Small intestine (tissue), 7 donors: ENCODE results near the gene KCNK1. TPM values are rescaled to one million over a fixed set of nuclear protein-coding genes. Genes with fewer than 3 reads are reported as not detected.

Experiments
- DNase-seq, 2 donors: peaks; one replicate each; pipeline versions ENCODE4 v3.0.0 to v3.0.0-alpha.2; 2013
- FAIRE-seq: peaks from 2 replicates; lab custom pipeline; 2012; peaks lifted over from hg19 to GRCh38; lab: Jason Lieb, UNC
- H3K27ac ChIP-seq, 3 donors: one replicate each; pipeline ENCODE4 v1.5.1; 2013; ENCODE audit warnings: low read length in 2 of 3, mild to moderate bottlenecking in 2 of 3, control low read depth in 1 of 3, inconsistent platforms in 1 of 3, low read depth in 1 of 3, moderate library complexity in 1 of 3
- H3K27me3 ChIP-seq, 3 donors: one replicate each; pipeline ENCODE4 v1.6.1; 2013; ENCODE audit warnings: low read length in 3 of 3, inconsistent platforms in 1 of 3; ENCODE audit not compliant: control insufficient read depth in 3 of 3, insufficient read depth in 3 of 3
- H3K36me3 ChIP-seq, 3 donors: one replicate each; pipeline ENCODE4 v1.6.1; 2013; ENCODE audit warnings: low read length in 3 of 3, inconsistent platforms in 1 of 3, low read depth in 1 of 3, mild to moderate bottlenecking in 1 of 3, moderate library complexity in 1 of 3; ENCODE audit not compliant: control insufficient read depth in 3 of 3, insufficient read depth in 2 of 3
- H3K4me1 ChIP-seq, 3 donors: one replicate each; pipeline ENCODE4 v1.6.1; 2013; ENCODE audit warnings: low read length in 2 of 3, inconsistent platforms in 1 of 3, low read depth in 1 of 3, mild to moderate bottlenecking in 1 of 3, moderate library complexity in 1 of 3; ENCODE audit not compliant: control insufficient read depth in 3 of 3, insufficient read depth in 2 of 3
- H3K4me3 ChIP-seq, 3 donors: one replicate each; pipeline ENCODE4 v1.5.1; 2013; ENCODE audit warnings: low read length in 3 of 3, control low read depth in 1 of 3, inconsistent platforms in 1 of 3, low read depth in 1 of 3, mild to moderate bottlenecking in 1 of 3, moderate library complexity in 1 of 3
- H3K9me3 ChIP-seq, 2 donors: one replicate each; pipeline ENCODE4 v1.6.1; 2013; ENCODE audit warnings: low read depth in 1 of 2, low read length in 1 of 2; ENCODE audit not compliant: control insufficient read depth in 2 of 2, insufficient read depth in 1 of 2
- WGBS, 3 donors: extraction: QIAGEN DNeasy Blood & Tissue Kit; methylation state at CpG; one replicate each; pipeline ENCODE4 v1.1.7; 2013; 5-methylcytosine and 5-hydroxymethylcytosine counted together
- polyA plus RNA-seq, 4 donors: library from polyadenylated mRNA; stranded (reverse) in 3 of 4; unstranded in 1 of 4; fragments of 200-250 nt in 3 of 4; fragments of 120-200 nt in 1 of 4; gene quantifications; one replicate each; pipeline versions ENCODE4 v1.2.1 to v1.2.3, GENCODE V29; 2013
- donor health status: healthy with polysubstance abuse.
- donor health status: control.
- donor health status: control.
- donor health status: Bipolar disorder and iron deficiency.
- donor health status: healthy.

The KCNK1 gene
- polyA plus RNA-seq, 4 donors, result 6.6 to 40.3 (median 23.7) TPM

- Histone ChIP-seq H3K4me1 (no peaks in the 10 kb centered on the region), H3K4me3 (no peak overlapping the region), H3K36me3 (peaks cover 0 to 5% (median 0%) of the 10 kb centered on the region in 3 donors), H3K27me3 (no peaks in the 10 kb centered on the region), H3K27ac (no peak overlapping the region), H3K9me3 (peaks cover 0 to 4% of the 10 kb centered on the region in 2 donors)
- FAIRE-seq (no peak), DNase-seq (no peak)
- 80 to 94% (median 83%) methylated on average over 2 of the region's 2 CpGs for WGBS, 3 donors
Observed at GRCh38 chr1:233647636-233648035, 33.7 kb downstream of the KCNK1 start.

- Histone ChIP-seq H3K9me3 (no peaks in the 10 kb centered on the region), H3K4me1 (peaks cover 0 to 10% (median 0%) of the 10 kb centered on the region in 3 donors), H3K4me3 (no peak overlapping the region), H3K27me3 (no peaks in the 10 kb centered on the region), H3K27ac (no peak overlapping the region), H3K36me3 (peaks cover 0 to 3% (median 0%) of the 10 kb centered on the region in 3 donors)
- FAIRE-seq (no peak), DNase-seq (no peak)
- 85 to 88% (median 87%) methylated on average over 5 of the region's 5 CpGs for WGBS, 3 donors
Observed at GRCh38 chr1:233651061-233651460, 37.2 kb downstream of the KCNK1 start.

GRCh38 chr1:233651563-233652233 is 37.8 kb downstream of the KCNK1 start:
- peaks cover 0 to 10% (median 5%) of the 10 kb centered on the region in 3 donors for H3K4me1 ChIP-seq
- H3K27me3 ChIP-seq, result no peaks in the 10 kb centered on the region
- no peaks in the 10 kb centered on the region for H3K9me3 ChIP-seq
- DNase-seq (peak in 1 of 2 donors; percentile 10), FAIRE-seq (no peak)
- no peak overlapping the region for H3K27ac ChIP-seq
- 70 to 74% (median 73%) methylated on average over 5 of the region's 5 CpGs for WGBS, 3 donors
- no peak overlapping the region for H3K4me3 ChIP-seq
- peaks cover 0 to 3% (median 0%) of the 10 kb centered on the region in 3 donors for H3K36me3 ChIP-seq

GRCh38 chr1:233652526-233652925 is 38.6 kb downstream of the KCNK1 start:
- no peak overlapping the region for H3K27ac ChIP-seq
- 87 to 91% (median 90%) methylated on average over 2 of the region's 2 CpGs for WGBS, 3 donors
- FAIRE-seq (no peak), DNase-seq (no peak)
- no peaks in the 10 kb centered on the region for H3K27me3 ChIP-seq
- no peaks in the 10 kb centered on the region for H3K9me3 ChIP-seq
- no peak overlapping the region for H3K4me3 ChIP-seq
- peaks cover 0 to 3% (median 0%) of the 10 kb centered on the region in 3 donors for H3K36me3 ChIP-seq
- peaks cover 0 to 10% (median 5%) of the 10 kb centered on the region in 3 donors for H3K4me1 ChIP-seq

DNA sequence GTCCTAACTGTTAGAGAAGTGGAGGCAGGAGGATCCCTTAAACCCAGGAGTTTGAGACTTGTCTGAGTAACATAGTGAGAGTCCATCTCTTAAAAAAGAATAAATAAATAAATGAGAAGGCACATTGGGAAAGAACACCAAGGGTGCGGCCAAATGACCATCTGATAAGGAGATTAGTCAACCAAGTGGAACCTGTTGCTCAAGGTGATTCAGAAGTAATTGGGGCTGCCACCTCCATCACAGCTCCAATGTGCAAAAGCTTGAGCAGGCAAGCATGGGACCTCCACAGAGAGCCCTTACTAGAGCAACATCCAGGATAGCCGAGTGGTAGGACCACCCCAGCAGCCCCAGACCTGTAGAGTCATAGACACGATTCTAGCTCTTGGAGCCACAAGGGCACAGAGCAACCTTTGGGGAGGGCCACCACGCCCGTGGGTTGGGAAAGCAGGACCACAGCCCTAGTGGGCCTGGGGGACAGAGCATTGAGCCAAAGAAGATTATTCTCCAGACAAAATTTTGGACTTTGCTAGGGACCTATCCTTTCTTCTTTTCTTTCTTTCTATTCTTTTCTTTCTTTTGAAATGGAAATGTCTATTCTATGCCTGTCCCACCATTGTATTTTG is 40.9 kb downstream of the KCNK1 start:
- peak; percentile 21 to 88 for DNase-seq
- WGBS, 3 donors, result 61 to 83% (median 76%) methylated on average over 5 of the region's 5 CpGs
- no peak for FAIRE-seq
- no peaks in the 10 kb centered on the region for H3K9me3 ChIP-seq
- H3K4me3 ChIP-seq, result no peak overlapping the region
- no peaks in the 10 kb centered on the region for H3K27me3 ChIP-seq
- H3K27ac ChIP-seq, result peak overlapping the region in 1 of 3 donors; percentile 69
- peaks cover 0 to 3% (median 0%) of the 10 kb centered on the region in 3 donors for H3K36me3 ChIP-seq
- peaks cover 0 to 10% (median 5%) of the 10 kb centered on the region in 3 donors for H3K4me1 ChIP-seq

GRCh38 chr1:233655301-233655740 is 41.4 kb downstream of the KCNK1 start:
- no peak overlapping the region for H3K4me3 ChIP-seq
- H3K27me3 ChIP-seq, result no peaks in the 10 kb centered on the region
- FAIRE-seq (no peak), DNase-seq (peak; percentile 41 to 83)
- peaks cover 0 to 3% (median 0%) of the 10 kb centered on the region in 3 donors for H3K36me3 ChIP-seq
- peak overlapping the region in 2 of 3 donors; percentile 22 to 69 for H3K27ac ChIP-seq
- WGBS, 3 donors, result 23 to 67% (median 38%) methylated on average over 4 of the region's 4 CpGs
- peaks cover 0 to 10% (median 5%) of the 10 kb centered on the region in 3 donors for H3K4me1 ChIP-seq
- H3K9me3 ChIP-seq, result no peaks in the 10 kb centered on the region

DNA sequence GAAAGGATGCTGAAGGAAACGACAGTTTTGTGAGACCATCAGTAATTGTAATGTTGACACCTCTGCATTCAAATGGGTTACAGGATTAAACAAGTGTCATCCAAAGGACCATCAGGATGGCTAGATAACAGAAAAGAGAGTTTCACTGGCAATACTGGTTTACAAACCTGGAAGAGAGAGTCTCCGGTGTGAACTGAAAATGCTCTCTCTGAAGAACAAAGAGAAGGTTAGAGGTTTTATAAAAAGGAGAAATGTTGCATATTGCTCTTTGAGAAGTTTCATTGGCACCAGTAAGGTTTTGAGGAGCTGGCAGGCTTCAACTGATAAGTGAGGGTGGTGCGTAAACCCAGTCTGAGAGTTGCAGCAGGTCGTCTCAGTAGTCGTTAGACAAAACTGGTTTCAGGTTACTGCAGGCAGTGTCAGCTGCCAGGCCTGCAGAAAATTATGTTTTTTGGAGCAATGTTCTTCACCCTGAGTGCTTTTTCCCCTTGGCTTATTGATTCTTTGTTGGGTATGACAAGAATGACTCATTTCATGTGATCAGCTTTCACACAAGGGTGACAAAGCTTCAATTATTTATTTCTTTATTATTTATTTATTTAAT is 42.2 kb downstream of the KCNK1 start:
- Histone ChIP-seq H3K4me3 (no peak overlapping the region), H3K27ac (peak overlapping the region in 1 of 3 donors; percentile 62), H3K27me3 (no peaks in the 10 kb centered on the region), H3K4me1 (peaks cover 0 to 10% (median 5%) of the 10 kb centered on the region in 3 donors), H3K36me3 (peaks cover 0 to 3% (median 0%) of the 10 kb centered on the region in 3 donors), H3K9me3 (no peaks in the 10 kb centered on the region)
- WGBS, 3 donors, result 56 to 63% (median 58%) methylated on average over 5 of the region's 5 CpGs
- DNase-seq, result peak in 1 of 2 donors; percentile 13
- no peak for FAIRE-seq

DNA sequence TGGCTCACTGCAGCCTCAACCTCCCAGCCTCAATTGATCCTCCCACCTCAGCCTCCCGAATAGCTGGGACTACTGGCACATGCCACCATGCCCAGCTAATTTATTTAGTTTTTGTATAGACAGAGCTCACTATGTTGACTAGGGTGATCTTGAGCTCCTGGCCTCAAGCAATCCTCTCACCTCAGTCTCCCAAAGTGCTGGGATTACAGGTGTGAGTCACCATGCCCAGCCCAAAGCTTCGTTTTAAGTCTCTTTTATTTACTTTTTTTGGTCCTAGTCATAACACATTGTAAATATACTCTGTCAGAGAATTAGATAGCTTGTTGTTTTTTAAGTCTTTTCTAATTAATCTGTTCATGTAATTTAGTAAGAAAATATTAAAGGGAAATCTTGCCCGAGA is 42.8 kb downstream of the KCNK1 start:
- 66 to 77% (median 67%) methylated on average over 3 of the region's 3 CpGs for WGBS, 3 donors
- Histone ChIP-seq H3K9me3 (no peaks in the 10 kb centered on the region), H3K4me1 (peaks cover 0 to 10% (median 5%) of the 10 kb centered on the region in 3 donors), H3K36me3 (peaks cover 0 to 3% (median 0%) of the 10 kb centered on the region in 3 donors), H3K27me3 (no peaks in the 10 kb centered on the region), H3K4me3 (no peak overlapping the region), H3K27ac (no peak overlapping the region)
- no peak for FAIRE-seq
- no peak for DNase-seq
